Measurements from ENCODE around the gene ANKRD11. TPM values are rescaled to one million over a fixed set of nuclear protein-coding genes. Genes with fewer than 3 reads are reported as not detected.
"Not testable (repeated sequence)": the region's sequence is repeated elsewhere in the genome, so short reads cannot be mapped to it uniquely, and the experiment has no call there.

Gene ANKRD11
- total RNA-seq, 4 donors from 2014 or later: 75.6 to 183 (median 108) TPM

GRCh38 chr16:89439659-89440058, 50.7 kb downstream of the ANKRD11 start:
- no peak for DNase-seq (ENCODE audit: low spot score in 2 of 2)
- 85 to 91% methylated on average over 4 to 5 of the region's 5 CpGs for WGBS, 2 donors
- intact Hi-C loops (cut with DNase I; ENCODE audit: low total_unique reads): no loop called here
- TF ChIP-seq, protein P1, sequence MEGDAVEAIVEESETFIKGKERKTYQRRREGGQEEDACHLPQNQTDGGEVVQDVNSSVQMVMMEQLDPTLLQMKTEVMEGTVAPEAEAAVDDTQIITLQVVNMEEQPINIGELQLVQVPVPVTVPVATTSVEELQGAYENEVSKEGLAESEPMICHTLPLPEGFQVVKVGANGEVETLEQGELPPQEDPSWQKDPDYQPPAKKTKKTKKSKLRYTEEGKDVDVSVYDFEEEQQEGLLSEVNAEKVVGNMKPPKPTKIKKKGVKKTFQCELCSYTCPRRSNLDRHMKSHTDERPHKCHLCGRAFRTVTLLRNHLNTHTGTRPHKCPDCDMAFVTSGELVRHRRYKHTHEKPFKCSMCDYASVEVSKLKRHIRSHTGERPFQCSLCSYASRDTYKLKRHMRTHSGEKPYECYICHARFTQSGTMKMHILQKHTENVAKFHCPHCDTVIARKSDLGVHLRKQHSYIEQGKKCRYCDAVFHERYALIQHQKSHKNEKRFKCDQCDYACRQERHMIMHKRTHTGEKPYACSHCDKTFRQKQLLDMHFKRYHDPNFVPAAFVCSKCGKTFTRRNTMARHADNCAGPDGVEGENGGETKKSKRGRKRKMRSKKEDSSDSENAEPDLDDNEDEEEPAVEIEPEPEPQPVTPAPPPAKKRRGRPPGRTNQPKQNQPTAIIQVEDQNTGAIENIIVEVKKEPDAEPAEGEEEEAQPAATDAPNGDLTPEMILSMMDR (IDR thresholded peaks at IDR 0.05): no peak
- no peak for TF ChIP-seq POLR2A (IDR thresholded peaks at IDR 0.05)
- no peak overlapping the region for H3K4me3 ChIP-seq (ENCODE audit: low read depth, poor library complexity, severe bottlenecking)

- TF ChIP-seq, protein P1 (IDR thresholded peaks at IDR 0.05): no peak
- TF ChIP-seq POLR2A (IDR thresholded peaks at IDR 0.05): no peak
- intact Hi-C loops (cut with DNase I; ENCODE audit: low total_unique reads): no loop called here
- WGBS, 2 donors: 93 to 96% methylated on average over 8 of the region's 8 CpGs
Observed at GRCh38 chr16:89437991-89438390, 52.4 kb downstream of the ANKRD11 start.

DNA sequence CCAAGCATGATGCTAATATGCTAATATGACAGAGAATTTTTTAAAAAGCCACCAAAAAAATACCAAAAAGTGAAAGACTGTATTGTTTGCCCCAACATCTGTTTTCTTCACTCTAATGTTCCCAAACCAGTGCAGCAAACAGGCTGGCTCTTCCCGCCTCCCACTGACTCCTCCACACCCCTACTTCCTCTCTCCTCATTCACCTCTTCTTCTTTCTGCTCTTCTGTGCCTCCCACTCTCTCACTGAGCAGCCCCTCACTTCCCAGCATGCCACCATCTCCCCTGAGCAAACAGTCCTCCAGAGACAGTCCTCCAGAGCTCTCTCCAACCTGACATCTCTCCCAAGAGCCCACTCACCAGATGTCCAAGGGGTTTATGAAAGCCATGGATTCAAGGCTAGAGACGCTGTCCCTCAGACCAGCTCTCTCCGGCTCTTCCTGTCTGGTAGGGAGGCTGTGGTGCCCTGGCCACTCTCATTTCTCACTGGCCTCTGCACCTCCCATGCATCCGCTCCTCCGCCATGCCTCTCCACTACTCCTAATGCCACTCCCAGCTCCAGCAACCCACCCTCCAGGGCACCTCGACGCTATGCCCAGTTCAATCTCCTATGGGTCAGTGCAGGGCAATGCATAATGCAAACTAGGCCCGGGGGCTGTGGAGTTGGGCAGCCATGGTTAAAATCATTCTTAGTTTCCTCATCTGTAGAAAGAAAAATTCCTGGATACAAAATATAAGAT, 52.9 kb downstream of the ANKRD11 start:
- H3K4me3 ChIP-seq (ENCODE audit: low read depth, poor library complexity, severe bottlenecking): no peak overlapping the region
- DNase-seq (ENCODE audit: low spot score in 2 of 2): no peak
- WGBS, 2 donors: 92% methylated on average over 8 of the region's 8 CpGs
- no peak for TF ChIP-seq POLR2A (IDR thresholded peaks at IDR 0.05)
- TF ChIP-seq, protein P1 (IDR thresholded peaks at IDR 0.05): no peak
- intact Hi-C loops (cut with DNase I; ENCODE audit: low total_unique reads): no loop called here

More at GRCh38 chr16:89437991-89438390, 52.4 kb downstream of the ANKRD11 start:
- H3K4me3 ChIP-seq (ENCODE audit: low read depth, poor library complexity, severe bottlenecking): no peak overlapping the region
- DNase-seq (ENCODE audit: low spot score in 2 of 2): no peak

DNA sequence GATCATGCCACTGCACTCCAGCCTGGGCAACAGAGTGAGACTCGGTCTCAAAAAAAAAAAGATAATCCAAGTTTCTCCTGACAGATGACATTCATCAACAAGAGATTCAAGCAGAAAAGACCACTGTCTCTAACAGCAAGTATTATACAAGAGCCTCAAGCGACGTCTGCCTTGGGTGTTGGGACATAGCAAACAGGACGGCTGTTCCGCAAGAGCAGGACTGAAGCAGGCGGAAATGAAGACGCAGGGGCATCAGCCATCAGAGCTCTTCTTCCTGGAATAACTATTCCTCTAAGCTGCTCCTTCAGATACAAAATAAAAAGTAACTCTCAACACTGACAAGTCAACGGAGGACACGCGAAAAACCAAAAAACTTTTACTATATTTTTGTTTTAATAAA, 54.0 kb downstream of the ANKRD11 start:
- no peak overlapping the region for H3K4me3 ChIP-seq (ENCODE audit: low read depth, poor library complexity, severe bottlenecking)
- DNase-seq (ENCODE audit: low spot score in 2 of 2): no peak
- no peak for TF ChIP-seq POLR2A (IDR thresholded peaks at IDR 0.05)
- TF ChIP-seq, protein P1 (IDR thresholded peaks at IDR 0.05): no peak
- intact Hi-C loops (cut with DNase I; ENCODE audit: low total_unique reads): no loop called here
- 89 to 91% methylated on average over 10 of the region's 10 CpGs for WGBS, 2 donors

GRCh38 chr16:89435059-89435458, 55.3 kb downstream of the ANKRD11 start:
- DNase-seq (ENCODE audit: low spot score in 2 of 2); intact Hi-C loops (cut with DNase I; ENCODE audit: low total_unique reads); H3K4me3 ChIP-seq (ENCODE audit: low read depth, poor library complexity, severe bottlenecking): not testable (repeated sequence)
- WGBS, 2 donors: 95 to 96% methylated on average over 5 of the region's 5 CpGs

DNA sequence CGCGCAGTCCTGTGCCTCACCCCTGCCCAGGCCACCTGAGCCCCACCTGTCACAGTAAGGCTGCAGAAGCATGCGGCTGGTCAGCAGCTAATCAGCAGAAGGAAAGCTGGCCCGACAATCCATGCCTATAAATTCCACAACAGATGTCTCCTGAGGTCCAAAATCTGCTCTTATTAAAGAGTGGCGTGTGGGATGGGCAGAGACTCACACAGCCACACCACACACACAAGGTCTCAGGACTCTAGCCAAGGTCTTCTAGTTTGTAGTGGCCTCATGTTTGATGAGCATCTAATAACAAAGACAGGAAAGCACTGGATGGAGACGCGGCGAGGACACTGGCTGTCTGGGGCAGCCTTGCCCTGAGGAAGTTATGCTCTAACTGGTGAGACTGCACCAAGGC, 55.9 kb downstream of the ANKRD11 start:
- H3K4me3 ChIP-seq (ENCODE audit: low read depth, poor library complexity, severe bottlenecking): no peak overlapping the region
- TF ChIP-seq, protein P1 (IDR thresholded peaks at IDR 0.05): no peak
- TF ChIP-seq POLR2A (IDR thresholded peaks at IDR 0.05): no peak
- WGBS, 2 donors: 78 to 81% methylated on average over 8 of the region's 8 CpGs
- no peak for DNase-seq (ENCODE audit: low spot score in 2 of 2)
- intact Hi-C loops (cut with DNase I; ENCODE audit: low total_unique reads): no loop called here

- WGBS, 2 donors: 75 to 77% methylated on average over 22 of the region's 22 CpGs
- DNase-seq (ENCODE audit: low spot score in 2 of 2); intact Hi-C loops (cut with DNase I; ENCODE audit: low total_unique reads); H3K4me3 ChIP-seq (ENCODE audit: low read depth, poor library complexity, severe bottlenecking): not testable (repeated sequence)
Observed at GRCh38 chr16:89433363-89433984, 56.9 kb downstream of the ANKRD11 start.
